Caco-2 (cell line): ENCODE data around the gene IL1RAP. TPM values are rescaled to one million over a fixed set of nuclear protein-coding genes. Genes with fewer than 3 reads are reported as not detected.

Source experiments
- BruUV-seq: library from RNA; stranded (reverse); fragments of 400-500 nt; replicated peaks from 2 replicates; lab custom pipeline; 2021; lab: Mats Ljungman, UMichigan
- CTCF ChIA-PET: fragments of 300-600 bp; sonication (Branson Sonifier 250); formaldehyde crosslinking; loops from one replicate; lab custom pipeline; 2022; ENCODE audit warnings: antibody characterized with exemption; lab: Charles Lee
- POLR2A ChIA-PET: fragments of 300-600 bp; sonication (Branson Sonifier 250); formaldehyde crosslinking; loops from one replicate; lab custom pipeline; 2022; ENCODE audit warnings: antibody characterized with exemption; lab: Charles Lee
- DNase-seq, 2 experiments: peaks; one replicate each; pipeline versions ENCODE4 v3.0.0 to v3.0.0-alpha.2; 2020 to 2022
- H3K27me3 ChIP-seq: replicated peaks from 2 replicates; pipeline ENCODE4 v1.6.0; 2011; ENCODE audit warnings: low read length; ENCODE audit not compliant: control insufficient read depth, insufficient read depth
- H3K36me3 ChIP-seq: 2 replicates; pipeline ENCODE4 v1.5.1; 2011; ENCODE audit warnings: low read length; ENCODE audit not compliant: control insufficient read depth, insufficient read depth
- H3K4me1 ChIP-seq: fragments of 250-450 bp; sonication (Bioruptor Pico); 2 replicates; pipeline ENCODE4 v1.5.1; 2020; ENCODE audit warnings: mild to moderate bottlenecking
- H3K4me3 ChIP-seq: 2 replicates; pipeline ENCODE4 v1.5.1; 2011; ENCODE audit warnings: low read depth, mild to moderate bottlenecking, control low read depth, low read length
- H3K9me3 ChIP-seq: fragments of 250-450 bp; sonication (Bioruptor Pico); 2 replicates; pipeline ENCODE4 v1.5.1; 2020; ENCODE audit warnings: mild to moderate bottlenecking, moderate library complexity
- H3K27ac Mint-ChIP-seq: one replicate; pipeline ENCODE4 v1.8.0; 2022; ENCODE audit warnings: mixed read lengths; ENCODE audit not compliant: unreplicated experiment
- H3K27me3 Mint-ChIP-seq: one replicate; pipeline ENCODE4 v1.8.0; 2022; ENCODE audit warnings: mixed read lengths; ENCODE audit not compliant: insufficient read depth, unreplicated experiment
- H3K36me3 Mint-ChIP-seq: one replicate; pipeline ENCODE4 v1.8.0; 2022; ENCODE audit warnings: mild to moderate bottlenecking, mixed read lengths; ENCODE audit not compliant: insufficient read depth, unreplicated experiment
- H3K4me1 Mint-ChIP-seq: one replicate; pipeline ENCODE4 v1.8.0; 2022; ENCODE audit warnings: low read depth, mixed read lengths; ENCODE audit not compliant: unreplicated experiment
- H3K4me3 Mint-ChIP-seq: one replicate; pipeline ENCODE4 v1.8.0; 2022; ENCODE audit warnings: mild to moderate bottlenecking, moderate library complexity, mixed read lengths; ENCODE audit not compliant: unreplicated experiment
- H3K9me3 Mint-ChIP-seq: one replicate; pipeline ENCODE4 v1.8.0; 2022; ENCODE audit warnings: mixed read lengths; ENCODE audit not compliant: unreplicated experiment
- CTCF ChIP-seq, 2 experiments: fragments of 200-600 bp in 1 of 2; IDR thresholded peaks; 1 replicate in 1 of 2; 2 replicates in 1 of 2; pipeline versions ENCODE4 v1.5.1 to v1.8.0; 2011 to 2022; ENCODE audit warnings: antibody characterized with exemption in 1 of 2, control low read depth in 1 of 2, inconsistent platforms in 1 of 2, low read depth in 1 of 2, low read length in 1 of 2, mild to moderate bottlenecking in 1 of 2, moderate library complexity in 1 of 2; ENCODE audit not compliant: insufficient read depth in 1 of 2, severe bottlenecking in 1 of 2, unreplicated experiment in 1 of 2
- intact Hi-C: fragments of 100-400 bp; cut with micrococcal nuclease; formaldehyde crosslinking; loops from one replicate; pipeline ENCODE4 v1.10.0; 2022; ENCODE audit not compliant: unreplicated experiment
- total RNA-seq: library from RNA; stranded (reverse); gene quantifications from 2 replicates; pipeline ENCODE4 v1.2.3, GENCODE V29; 2022

IL1RAP gene
- total RNA-seq, 1 experiment from 2014 or later: 5.1 TPM

- H3K36me3 ChIP-seq: no peaks in the 10 kb centered on the region
- peaks cover 10% of the 10 kb centered on the region for H3K4me1 Mint-ChIP-seq
Observed at GRCh38 chr3:190512666-190513065, 1.2 kb upstream of the IL1RAP start.

GRCh38 chr3:190514413-190515153 lies 698 bp downstream of the IL1RAP start:
- Mint-ChIP-seq H3K9me3 (no peaks in the 10 kb centered on the region), H3K4me1 (peaks cover 10% of the 10 kb centered on the region), H3K27ac (no peak overlapping the region), H3K27me3 (peaks cover 9% of the 10 kb centered on the region), H3K4me3 (peak overlapping the region; percentile 94), H3K36me3 (no peaks in the 10 kb centered on the region)
- no peaks in the 10 kb centered on the region for H3K36me3 ChIP-seq
- CTCF ChIA-PET: interaction anchor here (0.6 to 1.5 kb wide), 5 partner anchors 10 to 183 kb away, joined by 3 to 8 read pairs (median 5); no protein-coding TSS in a partner anchor
- no TSS peak for BruUV-seq
- H3K9me3 ChIP-seq: no peaks in the 10 kb centered on the region
- intact Hi-C loops: loop anchor here (2.0 kb wide), 1 partner anchor 182 kb away; no protein-coding TSS in a partner anchor
- H3K4me3 ChIP-seq: peak overlapping the region; percentile 52
- POLR2A ChIA-PET: no interaction called here
- peak; percentile 32 to 33 for DNase-seq
- no peaks in the 10 kb centered on the region for H3K4me1 ChIP-seq
- H3K27me3 ChIP-seq: no peaks in the 10 kb centered on the region
- no peak for TF ChIP-seq CTCF (IDR thresholded peaks at IDR 0.05; ENCODE audit: insufficient read depth in 1 of 2, low read depth in 1 of 2, low read length in 1 of 2, severe bottlenecking in 1 of 2, unreplicated experiment in 1 of 2)

More at GRCh38 chr3:190512666-190513065, 1.2 kb upstream of the IL1RAP start:
- TF ChIP-seq CTCF (IDR thresholded peaks at IDR 0.05; ENCODE audit: insufficient read depth in 1 of 2, low read depth in 1 of 2, low read length in 1 of 2, severe bottlenecking in 1 of 2, unreplicated experiment in 1 of 2): no peak
- Mint-ChIP-seq H3K36me3 (no peaks in the 10 kb centered on the region), H3K9me3 (no peaks in the 10 kb centered on the region), H3K27ac (peak overlapping the region; percentile 69), H3K4me3 (peak overlapping the region; percentile 94), H3K27me3 (peaks cover 6% of the 10 kb centered on the region)
- H3K4me3 ChIP-seq: no peak overlapping the region
- intact Hi-C loops: loop anchor here (1.0 kb wide), 2 partner anchors 7 to 63 kb away; partner anchors contain the start of gene TMEM207
- ChIA-PET POLR2A (no interaction called here), CTCF (interaction anchor here (1.0 to 1.5 kb wide), 2 partner anchors 8 to 191 kb away, joined by 5 to 8 read pairs; partner anchors contain the start of gene CLDN1)
- DNase-seq: no peak
- no peaks in the 10 kb centered on the region for H3K27me3 ChIP-seq
- BruUV-seq: no TSS peak
- no peaks in the 10 kb centered on the region for H3K4me1 ChIP-seq
- H3K9me3 ChIP-seq: no peaks in the 10 kb centered on the region

- H3K27me3 ChIP-seq: no peaks in the 10 kb centered on the region
- CTCF ChIA-PET: no interaction called here
Observed at GRCh38 chr3:190516416-190516815, 2.5 kb downstream of the IL1RAP start.

More at GRCh38 chr3:190516416-190516815, 2.5 kb downstream of the IL1RAP start:
- intact Hi-C loops: no loop called here
- Histone ChIP-seq H3K9me3 (no peaks in the 10 kb centered on the region), H3K4me3 (no peak overlapping the region), H3K36me3 (no peaks in the 10 kb centered on the region), H3K4me1 (no peaks in the 10 kb centered on the region)
- TF ChIP-seq CTCF (IDR thresholded peaks at IDR 0.05; ENCODE audit: insufficient read depth in 1 of 2, low read depth in 1 of 2, low read length in 1 of 2, severe bottlenecking in 1 of 2, unreplicated experiment in 1 of 2): no peak
- no peaks in the 10 kb centered on the region for H3K9me3 Mint-ChIP-seq
- no peak overlapping the region for H3K27ac Mint-ChIP-seq
- BruUV-seq: no TSS peak
- no peaks in the 10 kb centered on the region for H3K36me3 Mint-ChIP-seq
- peaks cover 10% of the 10 kb centered on the region for H3K4me1 Mint-ChIP-seq
- H3K27me3 Mint-ChIP-seq: peaks cover 9% of the 10 kb centered on the region
- POLR2A ChIA-PET: no interaction called here
- H3K4me3 Mint-ChIP-seq: no peak overlapping the region
- no peak for DNase-seq
